GM21576 (cell line): Measurements from ENCODE around the gene BOC.

Experiments used
- ATAC-seq: cut with Tn5 transposase; IDR thresholded peaks from one replicate; pipeline ENCODE4 v1.9.1; 2021; ENCODE audit warnings: mild to moderate bottlenecking, moderate library complexity; ENCODE audit not compliant: unreplicated experiment

Gene BOC

DNA sequence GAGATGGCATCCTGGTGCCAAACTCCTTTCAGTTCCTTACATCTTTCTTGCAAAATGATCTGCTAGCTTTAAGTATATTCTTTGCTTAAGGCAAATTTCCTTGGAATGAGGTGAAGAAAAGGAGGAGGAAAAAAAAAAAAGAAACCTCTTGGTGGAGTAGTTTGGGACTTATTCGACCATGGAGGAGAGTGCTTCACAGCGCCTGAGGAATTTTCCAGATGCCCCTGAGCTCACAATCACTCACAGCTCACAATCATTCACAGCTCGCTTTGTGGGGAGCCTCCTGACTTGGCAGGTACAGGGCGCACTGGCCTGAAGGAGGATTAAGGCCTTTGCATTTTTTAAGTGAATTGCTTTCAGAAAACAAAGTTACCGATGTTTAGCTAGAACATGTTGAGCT, 53.9 kb downstream of the BOC start:
- ATAC-seq: no peak

DNA sequence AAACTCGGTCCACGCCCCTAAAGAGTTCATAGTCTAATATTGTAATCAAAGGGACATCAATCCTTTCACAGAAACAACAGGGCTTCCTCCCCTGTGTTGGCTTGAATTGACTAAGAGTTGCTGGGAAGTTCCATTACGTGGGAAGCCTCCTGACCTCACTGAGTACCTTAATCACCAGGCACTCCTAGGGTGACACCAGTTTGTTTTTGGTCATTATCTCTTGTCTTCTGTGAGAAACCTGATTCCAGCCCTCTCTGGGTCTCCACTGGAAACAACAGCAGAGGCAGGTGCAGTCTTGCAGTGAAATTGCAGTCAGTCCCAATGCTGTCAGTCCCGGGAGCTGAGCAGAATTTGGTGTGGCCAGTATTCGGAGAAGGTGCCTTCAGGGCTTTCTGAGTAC, 55.4 kb downstream of the BOC start:
- no peak for ATAC-seq

DNA sequence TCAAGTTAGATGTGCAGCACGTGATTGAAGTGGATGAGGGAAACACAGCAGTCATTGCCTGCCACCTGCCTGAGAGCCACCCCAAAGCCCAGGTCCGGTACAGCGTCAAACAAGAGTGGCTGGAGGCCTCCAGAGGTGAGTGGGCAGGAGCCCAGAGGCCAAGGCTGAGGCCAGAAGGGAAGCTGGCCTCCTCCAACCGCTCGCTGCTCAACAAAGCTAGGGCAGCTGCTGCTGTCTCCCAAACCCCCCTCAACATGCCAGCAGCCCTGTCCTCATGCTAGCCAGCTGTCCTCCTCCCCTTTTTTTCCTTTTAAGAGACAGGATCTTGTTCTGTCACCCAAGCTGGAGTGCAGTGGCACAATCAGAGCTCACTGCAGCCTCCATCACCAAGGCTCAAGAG, 57.0 kb downstream of the BOC start:
- ATAC-seq: no peak

GRCh38 chr3:113268942-113269341, 57.6 kb downstream of the BOC start:
- ATAC-seq: no peak

DNA sequence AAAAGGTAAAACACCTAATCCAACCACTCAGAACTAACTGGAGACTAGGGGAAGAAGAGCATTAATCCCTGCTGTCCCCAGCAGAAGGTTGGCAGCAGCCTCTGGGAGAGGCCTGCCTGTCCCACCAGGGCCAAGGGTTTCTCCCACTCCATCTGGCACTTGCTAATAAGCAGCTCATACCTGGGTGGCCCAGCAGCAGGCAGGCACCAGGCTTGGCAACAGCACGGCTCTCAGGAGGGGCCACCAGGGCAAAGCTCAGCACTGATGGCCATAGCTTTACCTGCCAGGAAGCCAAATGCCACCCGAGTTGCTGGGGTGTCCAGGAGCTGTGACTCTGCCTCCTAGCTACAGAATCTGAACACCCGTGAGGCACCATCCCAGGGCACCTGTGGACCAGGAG, 58.3 kb downstream of the BOC start:
- no peak for ATAC-seq

DNA sequence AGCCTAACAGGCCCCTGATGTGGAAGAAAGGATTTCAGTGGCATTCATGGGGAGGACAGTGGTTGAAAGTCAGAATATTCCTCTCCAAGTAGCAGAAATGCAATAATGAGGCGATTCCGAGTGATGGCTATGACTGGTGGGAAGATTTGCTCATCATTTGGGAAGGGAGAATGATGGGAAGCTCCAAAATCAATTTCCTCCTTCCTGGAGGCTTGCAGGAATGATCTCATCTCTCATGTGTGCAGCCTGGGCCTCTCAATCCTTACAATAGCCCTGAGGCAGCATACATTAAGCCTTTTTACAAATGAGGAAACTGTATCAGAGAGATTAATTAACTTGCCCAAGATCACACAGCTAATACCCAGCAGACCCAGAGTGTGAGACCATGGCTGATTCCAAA, 58.7 kb downstream of the BOC start:
- no peak for ATAC-seq

- ATAC-seq: no peak
These were observed 59.4 kb downstream of the BOC start for GRCh38 chr3:113270786-113271185.

GRCh38 chr3:113271189-113271588, 59.8 kb downstream of the BOC start:
- ATAC-seq: no peak

DNA sequence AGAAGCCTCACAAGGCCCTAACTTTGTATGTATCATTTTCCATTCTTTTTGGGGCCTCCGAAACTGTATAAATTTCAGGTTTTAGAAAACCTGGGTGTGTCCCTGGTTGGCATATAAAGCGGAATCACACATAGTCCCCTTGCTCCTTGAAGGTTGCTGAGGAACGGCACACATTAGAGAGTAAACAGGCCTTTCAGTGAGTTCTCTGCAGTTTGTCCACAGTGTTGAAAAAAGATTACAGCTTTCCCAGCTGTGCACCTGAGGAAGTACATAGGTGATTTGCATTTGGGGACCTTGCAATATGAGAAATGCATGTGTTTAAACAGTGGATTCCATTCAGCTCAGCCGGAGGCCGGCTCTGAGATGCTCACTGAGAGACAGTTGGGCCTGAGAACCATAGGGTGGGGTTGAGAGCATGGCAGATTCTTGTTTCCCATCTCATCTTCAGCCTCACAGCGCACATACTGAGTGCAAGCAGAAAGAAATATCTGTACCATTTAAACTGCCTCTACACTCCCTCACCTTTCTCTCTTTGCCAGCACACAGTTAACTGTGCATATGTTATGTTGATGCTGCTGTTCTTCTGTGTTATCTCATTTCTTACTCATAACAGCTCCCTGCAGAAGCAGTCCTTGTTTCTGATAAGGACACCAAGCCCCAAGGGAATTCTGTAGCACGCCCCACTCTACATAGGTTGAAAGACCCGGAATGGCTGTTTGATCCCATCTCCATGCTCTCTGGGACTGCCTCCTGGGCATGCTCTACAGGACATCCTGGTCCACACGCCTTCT, 60.4 kb downstream of the BOC start:
- no peak for ATAC-seq

DNA sequence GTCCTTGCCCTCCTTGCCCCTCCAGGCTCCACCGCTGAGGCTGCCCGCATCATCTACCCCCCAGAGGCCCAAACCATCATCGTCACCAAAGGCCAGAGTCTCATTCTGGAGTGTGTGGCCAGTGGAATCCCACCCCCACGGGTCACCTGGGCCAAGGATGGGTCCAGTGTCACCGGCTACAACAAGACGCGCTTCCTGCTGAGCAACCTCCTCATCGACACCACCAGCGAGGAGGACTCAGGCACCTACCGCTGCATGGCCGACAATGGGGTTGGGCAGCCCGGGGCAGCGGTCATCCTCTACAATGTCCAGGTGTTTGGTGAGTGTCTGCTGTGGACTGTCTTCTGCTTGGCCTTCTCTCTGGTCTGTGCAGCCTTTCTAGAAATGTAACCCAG, 61.0 kb downstream of the BOC start:
- ATAC-seq: no peak

- ATAC-seq: no peak
These were observed 61.7 kb downstream of the BOC start for GRCh38 chr3:113273011-113273410.

DNA sequence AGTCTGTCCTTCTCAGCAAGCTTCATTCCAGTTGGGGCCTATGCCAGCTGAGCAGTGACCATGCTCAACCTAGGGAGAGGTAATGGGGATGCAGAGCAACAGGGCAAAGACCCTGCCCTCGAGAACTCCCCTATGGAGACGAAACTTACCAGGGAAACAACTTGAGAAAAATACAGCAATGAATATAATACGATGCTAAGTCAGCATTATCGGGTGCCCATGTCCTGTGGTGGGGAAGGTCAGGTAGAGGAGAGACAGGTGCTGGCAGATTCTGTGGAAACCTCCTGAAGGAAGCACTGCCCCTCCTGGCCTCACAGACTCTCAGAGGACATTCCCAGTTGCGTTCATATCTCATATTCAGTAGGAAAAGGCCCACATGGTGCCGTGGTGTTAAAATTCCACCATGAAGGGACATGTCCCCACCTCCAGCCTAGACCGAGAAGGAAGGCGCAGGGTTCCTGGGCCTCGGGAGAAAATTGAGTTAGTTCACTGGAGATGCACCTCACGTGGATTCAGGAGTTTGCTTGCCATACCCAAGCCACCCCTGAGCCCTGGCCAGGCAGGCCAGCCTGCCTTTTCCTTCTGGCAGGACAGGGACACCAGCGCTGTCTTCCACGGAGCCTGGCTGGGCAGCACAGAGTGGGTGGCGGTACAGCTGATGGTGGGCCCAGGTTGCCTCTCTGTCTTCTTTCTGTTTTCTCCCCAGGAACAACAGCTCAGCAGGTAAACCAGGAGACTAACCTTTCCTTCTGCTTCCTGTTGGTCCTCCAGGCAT, 62.4 kb downstream of the BOC start:
- ATAC-seq: no peak

GRCh38 chr3:113274425-113275257, 63.3 kb downstream of the BOC start:
- no peak for ATAC-seq

- no peak for ATAC-seq
These were observed 63.9 kb downstream of the BOC start for GRCh38 chr3:113275258-113275556.

DNA sequence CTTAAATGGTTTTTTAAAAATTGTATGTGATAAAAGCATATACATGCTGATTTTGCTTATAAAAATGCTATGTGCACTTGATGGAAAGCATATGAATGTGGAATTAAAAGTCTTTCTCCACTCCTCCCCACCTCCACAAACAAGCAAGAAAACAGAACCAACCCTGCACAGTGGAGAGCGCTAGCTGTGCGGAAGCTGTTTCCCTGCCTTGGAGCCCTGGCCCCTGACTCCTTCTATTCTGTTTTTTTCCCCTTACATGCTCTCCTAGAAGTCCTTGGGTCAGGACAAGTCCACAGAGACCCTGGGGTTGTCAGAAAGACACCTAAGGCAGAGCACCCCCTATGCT, 64.2 kb downstream of the BOC start:
- ATAC-seq: no peak

- ATAC-seq: peak; percentile 75
These were observed 64.8 kb downstream of the BOC start for GRCh38 chr3:113275929-113276750.

GRCh38 chr3:113276751-113277080, 65.4 kb downstream of the BOC start:
- no peak for ATAC-seq

- ATAC-seq: peak; percentile 57
These were observed 66.1 kb downstream of the BOC start for GRCh38 chr3:113277414-113277813.

DNA sequence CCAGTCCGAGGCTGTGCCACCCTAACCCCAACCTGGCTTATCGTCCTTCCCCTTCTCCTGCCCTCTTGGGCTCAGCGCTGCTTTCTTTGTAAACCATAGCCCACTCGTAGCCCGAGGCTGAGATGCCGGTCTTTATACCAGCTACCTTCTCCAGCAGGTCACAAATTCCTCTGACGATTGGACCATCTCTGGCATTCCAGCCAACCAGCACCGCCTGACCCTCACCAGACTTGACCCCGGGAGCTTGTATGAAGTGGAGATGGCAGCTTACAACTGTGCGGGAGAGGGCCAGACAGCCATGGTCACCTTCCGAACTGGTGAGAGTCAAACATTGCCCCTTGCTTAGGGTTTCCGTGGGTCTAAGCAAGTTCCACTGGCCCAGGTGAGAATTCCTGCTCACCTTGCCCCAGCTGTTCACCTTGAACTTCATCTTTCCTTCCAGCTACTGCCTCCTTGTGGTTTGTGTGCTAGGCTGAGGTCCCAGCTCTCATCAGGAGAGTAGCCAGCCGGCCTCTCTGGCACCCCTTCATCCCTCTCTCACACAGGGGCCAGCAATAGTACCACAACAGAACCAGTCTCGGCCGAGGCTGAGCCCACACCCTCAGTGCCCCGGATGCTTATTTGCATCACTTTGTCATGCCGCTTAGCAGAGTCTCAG, 66.7 kb downstream of the BOC start:
- ATAC-seq: no peak

GRCh38 chr3:113278599-113278955, 67.2 kb downstream of the BOC start:
- no peak for ATAC-seq

- ATAC-seq: no peak
These were observed 68.3 kb downstream of the BOC start for GRCh38 chr3:113279686-113280085.
